Colon (tissue), 2 donors: Measurements from ENCODE around the gene GORASP1.

Experiments used
- FAIRE-seq: peaks from 2 replicates; lab custom pipeline; 2012; peaks lifted over from hg19 to GRCh38; lab: Jason Lieb, UNC
- donor health status: control.
- donor health status: control.

The GORASP1 gene

DNA sequence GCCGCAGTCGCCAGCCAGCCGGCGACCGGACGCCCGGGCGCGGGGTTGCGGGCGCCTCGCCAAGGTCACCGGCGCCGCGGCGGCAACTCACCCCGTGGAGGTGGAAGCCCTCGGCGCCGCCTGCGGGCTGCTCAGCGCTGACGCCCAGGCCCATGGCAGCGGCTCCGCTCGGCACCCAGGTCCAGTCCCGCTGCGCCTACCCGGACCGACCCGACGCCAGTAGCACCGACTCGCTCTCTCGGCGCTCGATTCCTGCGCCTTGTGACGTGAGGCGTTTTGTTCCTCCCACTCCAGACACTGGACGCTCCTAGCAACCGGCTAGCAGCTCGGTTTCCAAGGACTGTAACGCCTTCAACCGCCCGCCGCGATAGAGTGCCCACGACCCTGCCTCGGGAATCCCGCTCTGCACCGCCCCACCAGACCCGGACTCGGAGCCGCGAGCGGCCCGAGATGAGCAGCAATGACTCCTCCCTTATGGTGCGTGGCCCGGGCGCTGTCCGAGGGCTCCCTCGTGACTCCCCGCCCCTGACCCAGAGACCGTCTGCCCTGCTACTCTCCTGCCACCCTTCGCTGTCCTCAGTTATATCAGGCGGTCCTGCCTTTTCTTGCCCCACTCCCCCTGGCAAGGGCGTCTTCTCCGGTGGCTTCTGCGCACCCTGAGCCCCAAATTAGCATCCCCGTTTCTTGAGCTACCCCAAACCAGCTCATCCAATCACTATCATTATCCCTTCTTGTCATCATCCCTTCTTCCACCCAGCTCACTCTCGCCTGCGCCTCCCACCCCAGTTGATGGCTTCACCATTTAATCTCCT, at the start of gene GORASP1, which contains the start of gene TTC21A:
Gene GORASP1, minus strand, starts transcription at position 240 of the 812 bp plus-strand sequence. Its CDS starts 86 bp downstream, at position 154.
Gene TTC21A, plus strand, starts transcription at position 293 of the 812 bp plus-strand sequence. Its CDS starts 158 bp downstream, at position 451.
- no peak for FAIRE-seq

DNA sequence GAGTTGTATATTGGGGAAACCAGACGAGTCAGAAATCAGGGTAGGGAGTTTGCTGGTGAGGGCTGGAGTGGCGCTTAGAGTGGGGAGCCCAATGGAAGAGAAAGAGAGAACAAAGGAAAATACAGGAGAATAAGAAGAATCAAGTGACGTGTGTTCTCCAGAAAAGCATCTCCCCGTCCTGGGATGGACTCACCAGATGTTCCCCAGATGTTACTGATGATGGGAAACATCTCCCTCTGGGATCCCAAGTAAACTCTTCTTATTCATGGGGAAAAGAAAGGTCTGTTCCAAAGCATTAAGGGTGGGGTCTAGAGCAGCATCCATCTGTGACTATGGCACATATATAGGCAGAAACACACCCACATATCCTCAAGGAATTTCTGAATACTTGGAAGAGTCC, 49.0 kb upstream of the GORASP1 start:
- no peak for FAIRE-seq

- FAIRE-seq: no peak
Measured at GRCh38 chr3:39154280-39155021, 47.0 kb upstream of the GORASP1 start.

GRCh38 chr3:39153977-39154279, 46.5 kb upstream of the GORASP1 start:
- no peak for FAIRE-seq

DNA sequence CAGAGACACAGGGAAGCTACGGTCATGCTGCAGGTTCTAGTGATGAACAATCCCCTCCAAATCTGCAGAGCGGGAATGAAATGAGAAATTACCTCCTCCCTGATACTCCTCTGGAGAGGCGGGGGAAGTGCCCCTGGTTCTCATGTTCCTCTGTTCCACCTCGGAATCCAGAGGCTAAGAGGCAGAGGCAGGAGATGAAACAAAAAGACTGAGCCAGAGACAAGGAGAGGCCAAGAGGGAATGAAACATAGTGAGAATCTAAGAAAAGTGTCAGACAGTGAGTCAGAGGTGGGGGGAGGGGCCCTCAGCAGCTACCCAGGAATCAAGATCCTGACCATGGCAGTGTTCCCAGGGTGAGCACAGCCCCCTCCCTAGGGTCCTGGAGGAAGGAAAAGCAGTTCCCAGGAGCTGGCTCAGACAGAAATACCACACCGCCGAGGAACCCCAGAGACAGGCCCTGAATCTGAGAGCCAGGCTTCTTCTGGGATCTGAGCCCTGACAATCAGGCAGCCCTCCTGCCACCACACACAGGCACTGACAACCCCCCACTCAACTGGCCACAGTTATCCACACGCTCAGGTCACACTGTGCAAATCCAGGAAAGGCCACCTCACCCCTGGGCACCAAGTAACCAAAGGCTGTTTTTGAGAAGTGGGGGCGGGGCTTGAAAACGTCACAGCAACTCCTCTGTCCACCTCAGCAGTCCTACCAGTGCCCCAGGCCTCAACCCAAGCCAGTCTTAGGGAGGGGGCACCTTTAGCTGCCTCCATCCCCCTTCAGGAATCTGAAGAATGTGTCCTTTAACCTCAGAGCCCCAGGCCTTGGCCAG, 43.6 kb upstream of the GORASP1 start:
- FAIRE-seq: no peak

DNA sequence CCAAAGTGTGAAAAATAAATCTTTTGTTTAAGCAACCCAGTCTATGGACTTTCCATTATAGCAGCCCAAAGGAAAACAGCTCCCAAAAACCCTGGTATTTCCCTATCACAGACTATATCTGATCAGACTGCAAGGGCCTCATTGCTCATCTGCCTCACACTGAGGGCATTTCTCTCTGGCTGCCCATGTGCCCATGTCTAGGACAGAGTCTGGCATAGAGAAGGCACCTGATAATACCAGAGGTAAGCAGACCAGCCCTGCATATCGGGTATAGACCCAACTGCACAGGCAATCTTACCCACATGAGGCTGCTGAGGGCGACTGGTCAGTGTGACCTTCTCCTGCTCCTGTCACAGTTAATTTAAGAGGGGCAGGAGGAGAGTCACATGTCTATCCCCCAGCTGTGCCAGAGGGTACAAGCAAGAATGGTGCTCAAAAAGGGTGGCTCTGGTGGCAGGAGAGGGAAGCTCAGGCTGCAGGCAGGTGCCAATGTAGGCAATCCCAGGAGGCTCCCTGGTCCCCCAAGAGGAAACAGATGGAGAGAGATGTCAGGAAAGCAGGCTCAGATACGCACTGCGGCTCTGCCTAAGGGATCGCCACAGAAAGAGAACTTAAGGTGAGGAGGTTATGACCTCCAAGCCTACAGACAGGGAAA, 42.8 kb upstream of the GORASP1 start:
- no peak for FAIRE-seq

DNA sequence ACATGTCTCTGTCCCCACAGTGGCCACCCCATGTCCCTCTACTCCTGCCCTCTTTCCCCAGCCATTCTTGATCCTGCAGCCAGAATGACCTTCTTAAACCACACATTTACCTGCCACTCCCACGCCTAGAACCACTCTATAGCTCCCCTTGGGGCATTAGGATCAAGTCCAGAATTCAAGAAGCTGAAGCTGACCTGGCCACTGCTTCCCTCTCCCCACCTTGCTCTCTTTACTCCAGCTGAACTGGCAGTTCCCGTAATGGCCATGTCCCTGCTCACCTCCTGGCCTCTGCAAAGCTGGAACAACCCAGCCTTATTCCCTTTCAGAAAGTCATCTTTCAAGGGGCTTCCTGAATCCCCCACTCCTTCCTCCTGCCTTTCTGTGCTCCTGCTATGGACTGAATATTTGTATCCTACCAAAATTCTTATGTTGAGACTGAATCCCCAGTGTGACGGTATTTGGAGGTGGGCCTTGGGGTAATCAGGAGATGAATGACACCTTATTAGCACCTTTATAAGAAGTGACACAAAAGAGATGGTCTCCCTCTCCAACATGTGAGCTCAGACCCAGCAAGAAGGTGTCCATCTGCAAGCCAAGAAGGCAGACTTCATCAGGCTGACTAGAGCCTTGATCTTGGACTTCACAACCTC, 42.2 kb upstream of the GORASP1 start:
- FAIRE-seq: no peak

GRCh38 chr3:39149059-39149455, 41.6 kb upstream of the GORASP1 start:
- no peak for FAIRE-seq

DNA sequence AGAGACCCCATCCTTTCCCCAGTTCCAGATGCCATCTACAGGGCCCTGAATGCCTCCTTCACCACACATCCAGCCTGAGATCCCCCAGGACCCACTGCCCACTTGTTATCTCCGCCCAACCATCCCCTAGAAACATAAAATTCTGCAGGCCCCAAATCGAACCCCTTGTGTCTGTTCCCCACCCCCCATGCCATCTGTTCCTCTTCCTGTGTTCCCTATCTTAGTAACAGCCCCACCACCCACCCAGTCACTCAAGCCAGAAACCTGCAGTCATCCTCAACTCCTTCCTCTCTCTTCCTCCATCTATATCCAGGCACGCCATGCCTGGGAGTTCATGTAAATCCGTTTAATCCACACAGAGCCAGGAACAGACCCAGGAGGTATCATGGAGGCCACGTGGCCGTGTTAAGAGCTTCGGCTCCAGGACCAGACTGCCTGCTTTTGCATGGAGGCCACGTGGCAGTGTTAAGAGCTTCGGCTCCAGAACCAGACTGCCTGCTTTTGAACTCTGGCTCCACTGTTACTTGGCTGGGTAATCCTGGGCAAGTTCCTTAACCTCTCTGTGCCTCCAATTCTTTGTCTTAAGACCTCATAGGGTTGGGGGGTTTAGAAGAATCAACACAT, 41.1 kb upstream of the GORASP1 start:
- no peak for FAIRE-seq

- no peak for FAIRE-seq
Measured at GRCh38 chr3:39147711-39148434, 40.4 kb upstream of the GORASP1 start.

DNA sequence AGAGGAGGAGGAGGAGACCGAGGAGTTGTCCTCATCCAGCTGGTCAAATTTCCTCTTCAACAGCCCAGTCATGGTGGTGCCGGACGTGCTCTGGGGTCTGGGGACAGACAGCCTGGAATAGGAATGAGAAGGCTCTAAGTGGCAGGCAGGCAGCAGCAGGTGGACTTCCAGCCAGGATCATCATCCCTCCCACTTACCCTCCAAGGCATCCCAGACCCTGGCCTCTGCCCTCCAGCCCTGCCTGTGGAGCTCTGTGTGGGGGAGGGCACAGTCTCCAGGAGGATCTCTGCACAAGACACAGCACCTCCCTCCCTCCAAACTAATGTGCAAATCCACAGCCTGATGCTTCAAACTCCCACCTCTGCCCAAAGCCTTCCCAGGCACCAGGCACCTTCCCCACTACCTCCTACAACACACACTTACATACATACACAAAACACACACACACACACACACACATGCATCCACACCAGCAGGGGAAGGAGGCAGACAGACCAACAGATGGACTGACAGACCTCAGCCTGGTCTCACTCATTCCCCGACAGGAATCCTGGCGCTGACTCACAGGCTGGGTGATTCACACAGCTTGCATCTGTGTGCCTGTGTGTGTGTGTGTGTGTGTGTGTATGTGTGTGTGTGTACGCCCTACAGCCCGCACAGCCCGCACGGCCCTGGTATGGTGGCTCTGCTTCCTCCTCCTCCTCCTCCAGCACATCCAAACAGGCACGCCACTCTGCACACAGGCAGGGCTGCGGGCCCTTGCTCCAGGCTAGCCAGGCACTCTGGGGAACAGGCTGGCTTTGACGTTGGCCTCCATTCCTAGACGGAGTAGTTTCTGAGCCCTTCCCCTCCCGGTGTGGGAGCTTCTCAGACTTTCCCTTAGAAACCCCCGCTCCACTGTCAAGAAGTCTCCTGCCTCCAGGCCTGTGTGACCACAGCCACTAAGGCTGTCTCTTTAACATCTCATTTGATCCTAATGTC, 39.5 kb upstream of the GORASP1 start:
- FAIRE-seq: no peak

DNA sequence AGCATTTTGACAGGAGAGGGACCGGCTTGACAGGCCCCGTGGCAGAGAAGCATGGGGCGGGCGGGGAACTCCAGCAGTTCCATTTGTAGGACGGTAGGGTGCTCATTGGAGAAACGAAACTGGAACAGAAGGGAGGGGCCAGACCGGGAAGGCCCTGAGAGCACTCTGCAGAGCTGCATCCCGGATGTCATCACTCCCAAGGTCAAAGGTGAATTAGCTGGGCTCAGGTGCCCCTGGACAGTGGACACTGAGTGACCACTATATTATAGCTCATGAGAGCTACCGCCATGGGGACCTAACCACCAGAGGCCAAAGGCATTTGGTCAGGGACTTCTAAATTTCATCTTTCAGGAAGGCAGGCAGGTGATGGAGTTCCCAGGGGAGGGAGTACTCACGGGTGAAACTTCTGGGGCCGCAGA, 38.7 kb upstream of the GORASP1 start:
- no peak for FAIRE-seq

- no peak for FAIRE-seq
Measured at GRCh38 chr3:39144748-39145380, 37.4 kb upstream of the GORASP1 start.

DNA sequence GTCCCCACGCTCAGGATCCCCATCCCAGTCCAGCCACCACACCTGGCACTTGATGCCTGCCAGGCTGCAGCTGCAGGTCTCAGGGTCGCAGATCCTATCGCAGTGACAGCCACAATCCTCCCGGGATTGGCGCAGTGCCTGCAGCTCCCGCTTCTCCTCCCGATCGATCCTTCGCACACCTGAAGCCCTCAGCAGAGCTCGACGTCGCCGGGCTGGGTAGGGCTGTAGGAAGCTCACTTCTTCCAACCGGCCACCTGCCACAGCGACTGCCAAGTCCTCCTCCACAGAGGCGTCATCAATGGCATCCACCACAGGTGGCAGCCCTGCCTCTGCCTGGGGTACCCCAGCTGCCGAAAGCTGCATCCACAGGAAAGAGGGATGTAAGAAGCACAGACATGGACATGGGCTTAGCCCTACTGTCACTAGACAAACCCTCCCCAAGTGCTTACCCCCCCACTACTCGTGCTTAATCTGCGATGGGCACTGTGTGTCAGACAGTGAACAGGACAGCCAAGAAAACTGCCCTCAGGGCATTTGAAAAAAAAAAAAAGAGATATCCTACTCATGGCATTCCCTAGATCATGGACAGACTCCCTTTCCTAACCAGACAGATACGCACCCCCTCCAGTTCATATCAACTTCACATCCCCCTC, 36.8 kb upstream of the GORASP1 start:
- no peak for FAIRE-seq

GRCh38 chr3:39143051-39143885, 35.8 kb upstream of the GORASP1 start:
- FAIRE-seq: no peak

DNA sequence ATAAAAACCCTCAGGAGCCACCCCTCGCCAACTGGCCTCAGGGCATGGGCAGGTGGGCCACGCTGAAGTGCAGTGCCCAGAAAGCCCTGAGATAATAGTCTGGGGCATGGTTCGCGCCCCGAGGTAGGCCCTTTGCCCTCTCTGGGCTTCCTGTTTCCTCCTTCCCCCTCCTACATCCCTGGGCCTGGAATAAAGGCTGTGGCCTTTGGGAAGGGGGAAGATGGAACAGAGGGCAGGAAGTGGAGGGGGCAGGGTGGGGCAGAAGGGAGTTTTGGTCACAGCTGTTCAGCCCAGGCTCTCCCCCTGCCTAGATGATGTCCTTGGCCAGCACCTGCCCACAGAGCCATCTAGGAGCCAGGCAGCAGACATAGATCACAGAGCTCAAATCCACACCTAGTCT, 34.6 kb upstream of the GORASP1 start:
- no peak for FAIRE-seq
